K562 (cell line): ENCODE data around the gene TARBP1. TPM values are rescaled to one million over a fixed set of nuclear protein-coding genes. Genes with fewer than 3 reads are reported as not detected.

Experiments
- CC2D1A ChIP-seq: fragments of 450-650 bp; IDR thresholded peaks from 2 replicates; pipeline ENCODE4 v1.6.1; 2017; ENCODE audit warnings: mild to moderate bottlenecking
- CEBPG ChIP-seq, 3 experiments: fragments of 200-800 bp in 1 of 3; sonication (Bioruptor generic) in 1 of 3; sonication (generic) in 1 of 3; formaldehyde crosslinking in 1 of 3; IDR thresholded peaks in 2 of 3; conservative IDR thresholded peaks in 1 of 3; 2 replicates each; pipeline versions ENCODE4 v1.6.1 to v1.8.0; 2016 to 2022; ENCODE audit warnings: missing compliant biosample characterization in 2 of 3, missing genetic modification characterization in 2 of 3, mild to moderate bottlenecking in 1 of 3, missing genetic modification reagents in 1 of 3
- ETV6 ChIP-seq, 3 experiments: fragments of 150-350 bp in 1 of 3; sonication (generic) in 1 of 3; formaldehyde crosslinking in 1 of 3; IDR thresholded peaks; 2 replicates each; pipeline versions ENCODE4 v1.6.1 to v1.8.0; 2014 to 2022; ENCODE audit warnings: borderline replicate concordance in 2 of 3, low read depth in 2 of 3, antibody characterized with exemption in 1 of 3, low read length in 1 of 3, mild to moderate bottlenecking in 1 of 3, missing genetic modification reagents in 1 of 3
- HEY1 ChIP-seq: fragments of 250-450 bp; sonication (Bioruptor Pico); IDR thresholded peaks from 2 replicates; pipeline ENCODE4 v1.5.0; 2020; ENCODE audit warnings: mild to moderate bottlenecking, moderate library complexity, borderline replicate concordance
- HNRNPK ChIP-seq: fragments of 200-400 bp; formaldehyde crosslinking; IDR thresholded peaks from one replicate; pipeline ENCODE4 v1.6.1; 2018; ENCODE audit warnings: mild to moderate bottlenecking, low read depth, low read length; ENCODE audit not compliant: poor library complexity, severe bottlenecking
- HNRNPL ChIP-seq: fragments of 200-400 bp; formaldehyde crosslinking; IDR thresholded peaks from 2 replicates; pipeline ENCODE4 v1.6.1; 2017; ENCODE audit warnings: low read depth, mild to moderate bottlenecking, low read length
- HNRNPLL ChIP-seq: fragments of 200-400 bp; formaldehyde crosslinking; IDR thresholded peaks from 2 replicates; pipeline ENCODE4 v1.6.1; 2017; ENCODE audit warnings: low read length, low read depth, mild to moderate bottlenecking; ENCODE audit not compliant: poor library complexity, severe bottlenecking
- RBM17 ChIP-seq: fragments of 200-400 bp; formaldehyde crosslinking; IDR thresholded peaks from 2 replicates; pipeline ENCODE4 v1.6.1; 2017; ENCODE audit warnings: low read depth, mild to moderate bottlenecking, low read length, borderline replicate concordance
- RFX1 ChIP-seq: fragments of 450-650 bp; IDR thresholded peaks from 2 replicates; pipeline ENCODE4 v1.6.1; 2016; ENCODE audit warnings: mild to moderate bottlenecking, moderate library complexity
- SIN3A ChIP-seq, 2 experiments: fragments of 150-350 bp in 1 of 2; IDR thresholded peaks; 2 replicates each; pipeline ENCODE4 v1.6.1; 2011 to 2016; ENCODE audit warnings: borderline replicate concordance in 2 of 2, low read depth in 2 of 2, low read length in 2 of 2, mild to moderate bottlenecking in 2 of 2, moderate library complexity in 2 of 2; ENCODE audit not compliant: control insufficient read depth in 1 of 2
- SMAD1 ChIP-seq: fragments of 150-350 bp; IDR thresholded peaks from 2 replicates; pipeline ENCODE4 v1.6.1; 2014; ENCODE audit warnings: low read length, low read depth; ENCODE audit not compliant: partially characterized antibody
- YBX1 ChIP-seq: fragments of 450-650 bp; IDR thresholded peaks from 2 replicates; pipeline ENCODE4 v1.7.1; 2016; ENCODE audit warnings: mild to moderate bottlenecking
- ZBED1 ChIP-seq: IDR thresholded peaks from 2 replicates; pipeline ENCODE4 v1.6.1; 2014
- ZNF197 ChIP-seq: fragments of 200-800 bp; sonication (Bioruptor generic); IDR thresholded peaks from 2 replicates; pipeline ENCODE4 v1.6.1; 2016; ENCODE audit warnings: low read depth, missing genetic modification characterization, missing compliant biosample characterization
- ZNF3 ChIP-seq: fragments of 250-450 bp; sonication (Bioruptor Pico); IDR thresholded peaks from 2 replicates; pipeline ENCODE4 v1.5.0; 2021; ENCODE audit warnings: mild to moderate bottlenecking, moderate library complexity
- ZNF324 ChIP-seq: fragments of 250-450 bp; sonication (Bioruptor Pico); IDR thresholded peaks from 2 replicates; pipeline ENCODE4 v1.4.0; 2020; ENCODE audit warnings: mild to moderate bottlenecking
- ZNF347 ChIP-seq: fragments of 450-650 bp; formaldehyde crosslinking; IDR thresholded peaks from 2 replicates; pipeline ENCODE4 v1.4.0; 2020; ENCODE audit warnings: low read depth, mild to moderate bottlenecking, moderate library complexity
- ZNF75A ChIP-seq: fragments of 450-650 bp; formaldehyde crosslinking; IDR thresholded peaks from 2 replicates; pipeline ENCODE4 v1.4.0; 2020; ENCODE audit warnings: mild to moderate bottlenecking
- polyA plus RNA-seq, 8 experiments: library from polyadenylated mRNA; depleted of rRNA in 4 of 8; stranded (reverse) in 5 of 8; unstranded in 3 of 8; fragments of >200 nt; fragmentation: Nextera tagmentation in 2 of 8; fragmentation: Illumina TruSeq in 1 of 8; extraction: Ambion mirVana in 2 of 8; extraction: Trizol in 1 of 8; gene quantifications; 2 replicates each; pipeline versions ENCODE4 v1.2.1 to v1.2.3, GENCODE V29; 2011 to 2014; ENCODE audit warnings: inconsistent platforms in 1 of 8, missing spikeins in 1 of 8
- total RNA-seq, 7 experiments: library from RNA; depleted of rRNA in 6 of 7; stranded (reverse); fragments of >200 nt in 6 of 7; fragmentation: Illumina TruSeq in 2 of 7; extraction: Trizol in 2 of 7; gene quantifications; 2 replicates each; pipeline versions ENCODE4 v1.2.1 to v1.2.3, GENCODE V29; 2011 to 2021; ENCODE audit warnings: low replicate concordance in 1 of 7
- TF ChIP-seq, protein P1 (sequence below): fragments of 450-650 bp; IDR thresholded peaks from 2 replicates; pipeline ENCODE4 v1.6.1; 2016; ENCODE audit warnings: mild to moderate bottlenecking
- TF ChIP-seq, protein P2 (sequence below), 3 experiments: fragments of 200-800 bp in 1 of 3; fragments of 250-450 bp in 1 of 3; fragments of 450-650 bp in 1 of 3; sonication (Bioruptor Pico) in 1 of 3; sonication (Bioruptor generic) in 1 of 3; formaldehyde crosslinking in 1 of 3; IDR thresholded peaks; 2 replicates each; pipeline versions ENCODE4 v1.6.1 to v1.8.0; 2016 to 2022; ENCODE audit warnings: mild to moderate bottlenecking in 2 of 3, missing genetic modification characterization in 2 of 3, missing compliant biosample characterization in 1 of 3, moderate library complexity in 1 of 3

Gene TARBP1
- total and polyA plus RNA-seq, 9 of the 15 experiments (the other 6 are each of a cell fraction or from before 2014, with no cell fraction given): 8.8 to 48.0 (median 22.9) TPM

DNA sequence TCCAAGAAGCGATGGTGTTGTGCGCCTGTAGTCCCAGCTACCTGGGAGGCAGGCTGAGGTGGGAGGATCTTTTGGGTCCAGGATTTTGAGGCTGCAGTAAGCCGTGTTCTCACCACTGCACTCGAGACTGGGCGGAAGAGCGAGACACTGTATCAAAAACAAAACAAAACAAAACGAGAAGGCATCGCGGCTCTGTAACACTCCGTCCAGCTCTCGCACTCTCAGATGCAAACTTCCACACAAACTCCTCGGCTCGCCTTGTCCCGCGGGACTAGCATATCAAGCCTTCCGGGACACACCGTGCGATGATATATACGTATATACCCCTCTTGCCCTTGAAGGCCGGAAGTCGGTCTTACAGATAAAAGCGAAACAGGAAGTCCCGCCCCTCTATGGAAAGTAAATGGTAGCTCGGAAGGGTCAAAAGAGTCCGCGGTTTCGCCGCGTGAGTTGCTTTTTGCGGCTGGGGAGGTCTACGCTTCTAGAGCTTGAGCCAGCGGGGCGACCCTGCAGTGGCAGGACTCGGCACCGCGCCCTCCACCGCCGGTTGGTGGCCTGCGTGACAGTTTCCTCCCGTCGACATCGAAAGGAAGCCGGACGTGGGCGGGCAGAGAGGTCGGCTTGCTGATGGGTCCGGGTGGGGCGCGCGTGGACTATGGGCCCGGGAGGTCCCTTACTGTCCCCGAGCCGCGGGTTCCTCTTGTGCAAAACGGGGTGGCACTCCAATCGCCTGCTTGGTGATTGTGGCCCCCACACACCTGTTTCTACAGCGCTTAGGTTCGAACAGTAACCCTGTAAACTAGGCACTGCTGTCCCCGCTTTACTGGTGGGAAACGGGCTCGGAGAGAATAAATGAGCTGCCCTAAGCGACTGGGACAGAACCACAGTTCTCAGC, 105.7 kb downstream of the TARBP1 start, which contains the start of gene COA6 (continued):
- 0 out of 2 replicates have a peak, but pooled peaks have one; percentile 39 for TF ChIP-seq ZNF3
- TF ChIP-seq, protein P1, sequence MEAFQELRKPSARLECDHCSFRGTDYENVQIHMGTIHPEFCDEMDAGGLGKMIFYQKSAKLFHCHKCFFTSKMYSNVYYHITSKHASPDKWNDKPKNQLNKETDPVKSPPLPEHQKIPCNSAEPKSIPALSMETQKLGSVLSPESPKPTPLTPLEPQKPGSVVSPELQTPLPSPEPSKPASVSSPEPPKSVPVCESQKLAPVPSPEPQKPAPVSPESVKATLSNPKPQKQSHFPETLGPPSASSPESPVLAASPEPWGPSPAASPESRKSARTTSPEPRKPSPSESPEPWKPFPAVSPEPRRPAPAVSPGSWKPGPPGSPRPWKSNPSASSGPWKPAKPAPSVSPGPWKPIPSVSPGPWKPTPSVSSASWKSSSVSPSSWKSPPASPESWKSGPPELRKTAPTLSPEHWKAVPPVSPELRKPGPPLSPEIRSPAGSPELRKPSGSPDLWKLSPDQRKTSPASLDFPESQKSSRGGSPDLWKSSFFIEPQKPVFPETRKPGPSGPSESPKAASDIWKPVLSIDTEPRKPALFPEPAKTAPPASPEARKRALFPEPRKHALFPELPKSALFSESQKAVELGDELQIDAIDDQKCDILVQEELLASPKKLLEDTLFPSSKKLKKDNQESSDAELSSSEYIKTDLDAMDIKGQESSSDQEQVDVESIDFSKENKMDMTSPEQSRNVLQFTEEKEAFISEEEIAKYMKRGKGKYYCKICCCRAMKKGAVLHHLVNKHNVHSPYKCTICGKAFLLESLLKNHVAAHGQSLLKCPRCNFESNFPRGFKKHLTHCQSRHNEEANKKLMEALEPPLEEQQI: peak; percentile 90
- TF ChIP-seq CEBPG (CRISPR knock-in tag; IDR thresholded peaks at IDR 0.05): no peak
- no peak for TF ChIP-seq CEBPG (tag; conservative IDR thresholded peaks at IDR 0.05 in 1 of 2, IDR thresholded peaks at IDR 0.05 in 1 of 2)
- TF ChIP-seq ZNF324 (CRISPR knock-in tag): no peak
- TF ChIP-seq ZNF75A (CRISPR knock-in tag): no peak
- TF ChIP-seq, protein P2, sequence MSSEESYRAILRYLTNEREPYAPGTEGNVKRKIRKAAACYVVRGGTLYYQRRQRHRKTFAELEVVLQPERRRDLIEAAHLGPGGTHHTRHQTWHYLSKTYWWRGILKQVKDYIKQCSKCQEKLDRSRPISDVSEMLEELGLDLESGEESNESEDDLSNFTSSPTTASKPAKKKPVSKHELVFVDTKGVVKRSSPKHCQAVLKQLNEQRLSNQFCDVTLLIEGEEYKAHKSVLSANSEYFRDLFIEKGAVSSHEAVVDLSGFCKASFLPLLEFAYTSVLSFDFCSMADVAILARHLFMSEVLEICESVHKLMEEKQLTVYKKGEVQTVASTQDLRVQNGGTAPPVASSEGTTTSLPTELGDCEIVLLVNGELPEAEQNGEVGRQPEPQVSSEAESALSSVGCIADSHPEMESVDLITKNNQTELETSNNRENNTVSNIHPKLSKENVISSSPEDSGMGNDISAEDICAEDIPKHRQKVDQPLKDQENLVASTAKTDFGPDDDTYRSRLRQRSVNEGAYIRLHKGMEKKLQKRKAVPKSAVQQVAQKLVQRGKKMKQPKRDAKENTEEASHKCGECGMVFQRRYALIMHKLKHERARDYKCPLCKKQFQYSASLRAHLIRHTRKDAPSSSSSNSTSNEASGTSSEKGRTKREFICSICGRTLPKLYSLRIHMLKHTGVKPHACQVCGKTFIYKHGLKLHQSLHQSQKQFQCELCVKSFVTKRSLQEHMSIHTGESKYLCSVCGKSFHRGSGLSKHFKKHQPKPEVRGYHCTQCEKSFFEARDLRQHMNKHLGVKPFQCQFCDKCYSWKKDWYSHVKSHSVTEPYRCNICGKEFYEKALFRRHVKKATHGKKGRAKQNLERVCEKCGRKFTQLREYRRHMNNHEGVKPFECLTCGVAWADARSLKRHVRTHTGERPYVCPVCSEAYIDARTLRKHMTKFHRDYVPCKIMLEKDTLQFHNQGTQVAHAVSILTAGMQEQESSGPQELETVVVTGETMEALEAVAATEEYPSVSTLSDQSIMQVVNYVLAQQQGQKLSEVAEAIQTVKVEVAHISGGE (CRISPR knock-in tag; IDR thresholded peaks at IDR 0.05): peak; percentile 95 to 99 (median 97); a peak in 5 of 6 replicates
- no peak; the same call in none of the 2 replicates for TF ChIP-seq CC2D1A
- peak; percentile 70 for TF ChIP-seq HNRNPLL
- TF ChIP-seq RFX1: no peak
- TF ChIP-seq HNRNPK: no peak
- TF ChIP-seq ZNF347 (CRISPR knock-in tag): no peak
- TF ChIP-seq HNRNPL: no peak
- no peak for TF ChIP-seq YBX1
- no peak; a peak in 1 of 4 replicates for TF ChIP-seq ETV6 (IDR thresholded peaks at IDR 0.05; ENCODE audit: borderline replicate concordance in 1 of 2, low read depth in 2 of 2, low read length in 1 of 2)
- TF ChIP-seq ETV6 (CRISPR knock-in tag; IDR thresholded peaks at IDR 0.05; ENCODE audit: borderline replicate concordance): no peak
- peak; percentile 92 for TF ChIP-seq SMAD1
- TF ChIP-seq RBM17: no peak
- 0 out of 4 replicates have a peak, but pooled peaks have one; percentile 1 to 79 for TF ChIP-seq SIN3A (IDR thresholded peaks at IDR 0.05; ENCODE audit: borderline replicate concordance in 2 of 2, control insufficient read depth in 1 of 2, low read depth in 2 of 2, low read length in 2 of 2)
- TF ChIP-seq ZNF197 (CRISPR knock-in tag): peak; percentile 86; the same call in 1 of the 2 replicates
- peak; percentile 82; the same call in 1 of the 2 replicates for TF ChIP-seq HEY1 (CRISPR knock-in tag)
- peak; percentile 18; the same call in 1 of the 2 replicates for TF ChIP-seq ZBED1
